AG04449 (cell line): Measurements from ENCODE around the gene MKNK2.

Experiments
- CTCF ChIA-PET: fragments of 350-600 bp; formaldehyde crosslinking; extraction: SDS; loops from one replicate; lab custom pipeline; 2021; ENCODE audit warnings: antibody characterized with exemption; lab: Yijun Ruan, JAX
- POLR2A ChIA-PET: fragments of 400-600, 350-600 bp; formaldehyde crosslinking; extraction: SDS; loops from one replicate; lab custom pipeline; 2020; ENCODE audit warnings: antibody characterized with exemption, inconsistent platforms; lab: Yijun Ruan, JAX
- DNase-seq: peaks from one replicate; pipeline ENCODE4 v3.0.0-alpha.2; 2010; ENCODE audit warnings: low read depth, low spot score
- H3K4me3 ChIP-seq: 2 replicates; pipeline ENCODE4 v1.5.1; 2011; ENCODE audit warnings: low read depth, mild to moderate bottlenecking, control low read depth, low read length
- CTCF ChIP-seq: IDR thresholded peaks from one replicate; pipeline ENCODE4 v1.5.1; 2011; ENCODE audit warnings: mild to moderate bottlenecking, moderate library complexity, low read length, control low read depth, inconsistent platforms; ENCODE audit not compliant: insufficient read depth; ENCODE audit errors: missing control alignments

MKNK2 gene

GRCh38 chr19:2022289-2022688 is 28.8 kb downstream of the MKNK2 start:
- ChIA-PET CTCF (interaction anchor here (0.9 to 1.4 kb wide), 2 partner anchors 47 to 48 kb away, joined by 3 to 4 read pairs; no protein-coding TSS in a partner anchor), POLR2A (no interaction called here)
- no peak for DNase-seq
- no peak for TF ChIP-seq CTCF
- no peak overlapping the region for H3K4me3 ChIP-seq

- DNase-seq = no peak
- CTCF ChIA-PET = interaction anchor here (0.8 to 5.0 kb wide), 6 partner anchors 8 to 134 kb away, joined by 3 to 56 read pairs (median 10); no protein-coding TSS in a partner anchor
- no peak overlapping the region for H3K4me3 ChIP-seq
- POLR2A ChIA-PET = no interaction called here
- TF ChIP-seq CTCF = no peak
Observed at GRCh38 chr19:2021453-2022140, 29.4 kb downstream of the MKNK2 start.

GRCh38 chr19:2018752-2019151 is 32.3 kb downstream of the MKNK2 start:
- POLR2A ChIA-PET = no interaction called here
- CTCF ChIA-PET = interaction anchor here (0.7 to 5.0 kb wide), 21 partner anchors 10 to 95 kb away, joined by 3 to 56 read pairs (median 9); partner anchors contain the start of genes MKNK2 and MOB3A
- no peak overlapping the region for H3K4me3 ChIP-seq
- DNase-seq = no peak
- TF ChIP-seq CTCF = no peak

GRCh38 chr19:2016041-2016807 is 34.8 kb downstream of the MKNK2 start:
- CTCF ChIA-PET = interaction anchor here (0.9 to 5.0 kb wide), 3 partner anchors 12 to 75 kb away, joined by 3 to 56 read pairs (median 4); no protein-coding TSS in a partner anchor
- POLR2A ChIA-PET = no interaction called here
- no peak for TF ChIP-seq CTCF
- peak; percentile 26 for DNase-seq
- H3K4me3 ChIP-seq = peak overlapping the region; percentile 56

- H3K4me3 ChIP-seq = peak within 1 kb of the TSS; percentile 74
- ChIA-PET POLR2A (no interaction called here), CTCF (no interaction called here)
- DNase-seq = peak; percentile 10
- no peak for TF ChIP-seq CTCF
Observed at GRCh38 chr19:2015608-2015950, 35.5 kb downstream of the MKNK2 start, which contains the start of gene BTBD2. BTBD2 (minus strand) TSS chr19:2015714; CDS start chr19:2015703, 11 bp downstream.
